Medulla oblongata (tissue), 1 donor: ENCODE results near the gene CSRP1.
A peak's percentile ranks its signal among the peaks of the same experiment; 100 is the strongest.

Source experiments
- DNase-seq: peaks from one replicate; pipeline ENCODE4 v3.0.0-alpha.2; 2015; ENCODE audit errors: extremely low spot score

CSRP1 gene

GRCh38 chr1:201497935-201498509 is 8.9 kb downstream of the CSRP1 start:
- no peak for DNase-seq

GRCh38 chr1:201496296-201496690 is 10.6 kb downstream of the CSRP1 start:
- DNase-seq: no peak

GRCh38 chr1:201495551-201496295 is 11.2 kb downstream of the CSRP1 start:
- peak; percentile 96 for DNase-seq

- peak; percentile 33 for DNase-seq
Measured at GRCh38 chr1:201493757-201494617, 12.9 kb downstream of the CSRP1 start.

GRCh38 chr1:201493026-201493656 is 13.8 kb downstream of the CSRP1 start:
- peak; percentile 15 for DNase-seq

- no peak for DNase-seq
Measured at GRCh38 chr1:201491896-201492511, 14.9 kb downstream of the CSRP1 start.

GRCh38 chr1:201490708-201491131 is 16.2 kb downstream of the CSRP1 start:
- peak; percentile 6 for DNase-seq

- DNase-seq: no peak
Measured at GRCh38 chr1:201489643-201490261, 17.2 kb downstream of the CSRP1 start.

GRCh38 chr1:201488830-201489589 is 17.9 kb downstream of the CSRP1 start:
- peak; percentile 31 for DNase-seq

- no peak for DNase-seq
Measured at GRCh38 chr1:201487742-201488141, 19.2 kb downstream of the CSRP1 start.

GRCh38 chr1:201486187-201486586 is 20.7 kb downstream of the CSRP1 start:
- no peak for DNase-seq

- no peak for DNase-seq
Measured at GRCh38 chr1:201485184-201485774, 21.6 kb downstream of the CSRP1 start.

GRCh38 chr1:201483373-201483949 is 23.5 kb downstream of the CSRP1 start:
- DNase-seq: no peak

- DNase-seq: no peak
Measured at GRCh38 chr1:201482755-201483154, 24.2 kb downstream of the CSRP1 start.

GRCh38 chr1:201481761-201482493 is 25.0 kb downstream of the CSRP1 start:
- peak; percentile 90 for DNase-seq

GRCh38 chr1:201481004-201481380 is 25.9 kb downstream of the CSRP1 start:
- no peak for DNase-seq

- DNase-seq: no peak
Measured at GRCh38 chr1:201480231-201481003, 26.5 kb downstream of the CSRP1 start.

- DNase-seq: no peak
Measured at GRCh38 chr1:201479201-201479730, 27.7 kb downstream of the CSRP1 start.
